ENCODE data around the gene NID1.

DNA sequence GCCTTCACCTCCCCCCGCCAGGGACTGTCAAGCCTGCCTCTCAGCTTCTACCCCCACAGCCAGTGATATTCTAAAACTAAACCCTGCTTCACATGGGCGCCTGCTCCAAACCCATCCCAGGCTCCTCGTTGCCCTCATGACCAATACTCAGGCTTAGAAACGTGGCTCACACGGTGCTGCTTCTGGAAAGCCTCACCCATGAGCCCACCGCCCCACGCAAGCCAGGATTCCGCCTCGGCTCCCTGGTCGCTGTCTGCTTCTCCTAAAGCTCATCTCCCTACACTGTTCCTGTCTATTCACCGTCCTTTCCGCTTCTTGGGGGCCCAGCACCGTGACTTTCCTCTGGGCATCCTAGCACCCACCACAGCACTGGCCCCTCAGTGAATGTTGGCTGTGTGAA, 72.5 kb downstream of the NID1 start:
- TF ChIP-seq, protein P1, sequence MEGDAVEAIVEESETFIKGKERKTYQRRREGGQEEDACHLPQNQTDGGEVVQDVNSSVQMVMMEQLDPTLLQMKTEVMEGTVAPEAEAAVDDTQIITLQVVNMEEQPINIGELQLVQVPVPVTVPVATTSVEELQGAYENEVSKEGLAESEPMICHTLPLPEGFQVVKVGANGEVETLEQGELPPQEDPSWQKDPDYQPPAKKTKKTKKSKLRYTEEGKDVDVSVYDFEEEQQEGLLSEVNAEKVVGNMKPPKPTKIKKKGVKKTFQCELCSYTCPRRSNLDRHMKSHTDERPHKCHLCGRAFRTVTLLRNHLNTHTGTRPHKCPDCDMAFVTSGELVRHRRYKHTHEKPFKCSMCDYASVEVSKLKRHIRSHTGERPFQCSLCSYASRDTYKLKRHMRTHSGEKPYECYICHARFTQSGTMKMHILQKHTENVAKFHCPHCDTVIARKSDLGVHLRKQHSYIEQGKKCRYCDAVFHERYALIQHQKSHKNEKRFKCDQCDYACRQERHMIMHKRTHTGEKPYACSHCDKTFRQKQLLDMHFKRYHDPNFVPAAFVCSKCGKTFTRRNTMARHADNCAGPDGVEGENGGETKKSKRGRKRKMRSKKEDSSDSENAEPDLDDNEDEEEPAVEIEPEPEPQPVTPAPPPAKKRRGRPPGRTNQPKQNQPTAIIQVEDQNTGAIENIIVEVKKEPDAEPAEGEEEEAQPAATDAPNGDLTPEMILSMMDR (conservative IDR thresholded peaks at IDR 0.05; ENCODE audit: low read length), result no peak
- TF ChIP-seq EZH2phosphoT487 (IDR thresholded peaks at IDR 0.05; ENCODE audit: borderline replicate concordance, low read depth, low read length), result no peak

Measured in OCI-LY7 (cell line).